Astrocyte of the spinal cord (primary cell): ENCODE results near the gene ANKRD42.

Experiments used
- DNase-seq: peaks from one replicate; pipeline ENCODE4 v3.0.0; 2011; ENCODE audit warnings: low read depth, low spot score
- H3K4me3 ChIP-seq: 2 replicates; pipeline ENCODE4 v1.5.1; 2011; ENCODE audit warnings: low read depth, mild to moderate bottlenecking, low read length, moderate library complexity
- in situ Hi-C: cut with HindIII; loops from 2 replicates; pipeline ENCODE4 v1.10.0; 2017; ENCODE audit warnings: low sequenced_read_pairs
- TF ChIP-seq, protein P1 (sequence below): IDR thresholded peaks from 2 replicates; pipeline ENCODE4 v1.5.1; 2012; ENCODE audit warnings: low read depth, mild to moderate bottlenecking, low read length, inconsistent platforms

The ANKRD42 gene

DNA sequence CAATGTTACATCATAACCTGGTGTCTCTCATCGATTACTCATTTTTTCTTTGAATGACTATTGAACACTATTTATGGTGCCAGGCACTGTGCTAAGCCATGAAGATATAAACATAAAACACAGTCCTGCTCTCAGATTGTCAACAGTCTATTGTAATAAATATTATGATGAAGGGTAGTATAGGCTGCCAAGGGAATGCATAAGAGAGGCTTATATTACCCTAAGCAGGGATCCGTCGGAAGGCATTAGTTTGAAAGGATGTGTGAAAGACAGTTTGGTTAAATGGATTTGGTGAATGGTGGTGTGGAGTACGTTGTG lies 99.9 kb downstream of the ANKRD42 start:
- H3K4me3 ChIP-seq: no peak overlapping the region
- DNase-seq: no peak
- TF ChIP-seq, protein P1, sequence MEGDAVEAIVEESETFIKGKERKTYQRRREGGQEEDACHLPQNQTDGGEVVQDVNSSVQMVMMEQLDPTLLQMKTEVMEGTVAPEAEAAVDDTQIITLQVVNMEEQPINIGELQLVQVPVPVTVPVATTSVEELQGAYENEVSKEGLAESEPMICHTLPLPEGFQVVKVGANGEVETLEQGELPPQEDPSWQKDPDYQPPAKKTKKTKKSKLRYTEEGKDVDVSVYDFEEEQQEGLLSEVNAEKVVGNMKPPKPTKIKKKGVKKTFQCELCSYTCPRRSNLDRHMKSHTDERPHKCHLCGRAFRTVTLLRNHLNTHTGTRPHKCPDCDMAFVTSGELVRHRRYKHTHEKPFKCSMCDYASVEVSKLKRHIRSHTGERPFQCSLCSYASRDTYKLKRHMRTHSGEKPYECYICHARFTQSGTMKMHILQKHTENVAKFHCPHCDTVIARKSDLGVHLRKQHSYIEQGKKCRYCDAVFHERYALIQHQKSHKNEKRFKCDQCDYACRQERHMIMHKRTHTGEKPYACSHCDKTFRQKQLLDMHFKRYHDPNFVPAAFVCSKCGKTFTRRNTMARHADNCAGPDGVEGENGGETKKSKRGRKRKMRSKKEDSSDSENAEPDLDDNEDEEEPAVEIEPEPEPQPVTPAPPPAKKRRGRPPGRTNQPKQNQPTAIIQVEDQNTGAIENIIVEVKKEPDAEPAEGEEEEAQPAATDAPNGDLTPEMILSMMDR: no peak
- in situ Hi-C loops: no loop called here

DNA sequence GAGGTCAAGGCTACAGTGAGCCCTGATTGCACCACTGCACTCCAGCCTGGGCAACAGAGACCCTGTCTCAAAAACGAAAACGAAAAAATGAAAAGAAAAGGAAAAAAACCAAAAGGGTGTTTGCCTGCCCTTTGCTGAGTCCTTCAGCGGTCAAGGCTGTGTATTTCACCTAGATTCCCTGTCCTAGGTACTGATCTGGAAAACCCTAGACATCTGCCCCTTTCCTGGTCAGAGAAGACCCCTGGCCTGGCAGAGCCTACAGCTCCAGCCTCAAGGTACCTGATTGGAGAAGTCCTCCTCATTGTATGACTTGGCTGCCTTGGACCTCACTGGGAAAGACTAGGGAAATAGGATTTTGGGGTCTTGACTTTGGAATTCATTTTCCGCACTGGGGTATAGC lies 100.7 kb downstream of the ANKRD42 start:
- in situ Hi-C loops: no loop called here
- TF ChIP-seq, protein P1: no peak

More for the DNA sequence above, 100.7 kb downstream of the ANKRD42 start:
- no peak for DNase-seq
- no peak overlapping the region for H3K4me3 ChIP-seq
